ENCODE results near the gene CHST8. TPM values are rescaled to one million over a fixed set of nuclear protein-coding genes. Genes with fewer than 3 reads are reported as not detected.

CHST8 gene
- polyA plus RNA-seq, 3 donors, result not detected

GRCh38 chr19:33668968-33669367, 47.2 kb downstream of the CHST8 start:
- DNase-seq, result no peak
- peaks cover 0 to 2% (median 0%) of the 10 kb centered on the region in 7 donors for H3K9me3 Mint-ChIP-seq
- no peak overlapping the region for H3K4me2 ChIP-seq (replicated peaks; ENCODE audit: extremely low read depth, low read length, poor library complexity, severe bottlenecking)
- 88% methylated on average over 6 of the region's 8 CpGs for WGBS (ENCODE audit: insufficient coverage)
- H3K27me3 Mint-ChIP-seq (ENCODE audit: low read depth in 3 of 3), result peaks cover 2 to 10% (median 2%) of the 10 kb centered on the region in 3 donors
- no peaks in the 10 kb centered on the region for H3K36me3 Mint-ChIP-seq
- H3K4me3 Mint-ChIP-seq, result no peak overlapping the region
- H3K79me2 ChIP-seq (ENCODE audit: insufficient read depth, low read length), result no peaks in the 10 kb centered on the region
- intact Hi-C loops (cut with micrococcal nuclease), result no loop called here
- H3K4me1 ChIP-seq (ENCODE audit: control insufficient read depth in 1 of 2, insufficient read depth in 2 of 2, low read length in 2 of 2), result no peaks in the 10 kb centered on the region
- TF ChIP-seq CTCF (IDR thresholded peaks at IDR 0.05), result no peak
- no peak overlapping the region for H3K27ac ChIP-seq (ENCODE audit: low read depth in 1 of 2, low read length in 2 of 2)
- no peaks in the 10 kb centered on the region for H4K20me1 ChIP-seq (ENCODE audit: insufficient read depth, low read length)
- no peak overlapping the region for H2AFZ ChIP-seq (ENCODE audit: insufficient read depth, low read depth, low read length, poor library complexity, severe bottlenecking)
- H3K4me1 Mint-ChIP-seq, result no peaks in the 10 kb centered on the region
- no peaks in the 10 kb centered on the region for H3K9me3 ChIP-seq (replicated peaks in 1 of 2; ENCODE audit: control insufficient read depth in 1 of 2, insufficient read depth in 1 of 2, low read length in 2 of 2)
- no peaks in the 10 kb centered on the region for H3K36me3 ChIP-seq (replicated peaks in 1 of 2; ENCODE audit: control insufficient read depth in 1 of 2, insufficient read depth in 2 of 2, low read length in 2 of 2)
- no peak overlapping the region for H3K9ac ChIP-seq (ENCODE audit: insufficient read depth, low read length, poor library complexity, severe bottlenecking)
- no peaks in the 10 kb centered on the region for H3K27me3 ChIP-seq (ENCODE audit: control insufficient read depth in 2 of 2, insufficient read depth in 2 of 2, low read length in 2 of 2)
- no peak overlapping the region for H3K4me3 ChIP-seq (replicated peaks in 1 of 3; ENCODE audit: low read depth in 2 of 3, low read length in 3 of 3)
- no peak overlapping the region for H3K27ac Mint-ChIP-seq

- H3K27ac Mint-ChIP-seq, result no peak overlapping the region
- H3K4me1 Mint-ChIP-seq, result no peaks in the 10 kb centered on the region
- no peak for TF ChIP-seq CTCF (IDR thresholded peaks at IDR 0.05)
Measured at GRCh38 chr19:33669376-33669775, 47.6 kb downstream of the CHST8 start.

More at GRCh38 chr19:33669376-33669775, 47.6 kb downstream of the CHST8 start:
- 100% methylated on average over 5 of the region's 5 CpGs for WGBS (ENCODE audit: insufficient coverage)
- Mint-ChIP-seq H3K9me3 (peaks cover 0 to 2% (median 0%) of the 10 kb centered on the region in 7 donors), H3K4me3 (no peak overlapping the region), H3K27me3 (ENCODE audit: low read depth in 3 of 3) (peaks cover 2 to 10% (median 2%) of the 10 kb centered on the region in 3 donors), H3K36me3 (no peaks in the 10 kb centered on the region)
- no peaks in the 10 kb centered on the region for H3K36me3 ChIP-seq (replicated peaks in 1 of 2; ENCODE audit: control insufficient read depth in 1 of 2, insufficient read depth in 2 of 2, low read length in 2 of 2)
- intact Hi-C loops (cut with micrococcal nuclease), result no loop called here
- no peak overlapping the region for H2AFZ ChIP-seq (ENCODE audit: insufficient read depth, low read depth, low read length, poor library complexity, severe bottlenecking)
- no peak overlapping the region for H3K4me2 ChIP-seq (replicated peaks; ENCODE audit: extremely low read depth, low read length, poor library complexity, severe bottlenecking)
- no peak for DNase-seq
- H3K4me3 ChIP-seq (replicated peaks in 1 of 3; ENCODE audit: low read depth in 2 of 3, low read length in 3 of 3), result no peak overlapping the region
- no peak overlapping the region for H3K9ac ChIP-seq (ENCODE audit: insufficient read depth, low read length, poor library complexity, severe bottlenecking)
- no peaks in the 10 kb centered on the region for H3K9me3 ChIP-seq (replicated peaks in 1 of 2; ENCODE audit: control insufficient read depth in 1 of 2, insufficient read depth in 1 of 2, low read length in 2 of 2)
- H3K27ac ChIP-seq (ENCODE audit: low read depth in 1 of 2, low read length in 2 of 2), result no peak overlapping the region
- no peaks in the 10 kb centered on the region for H3K79me2 ChIP-seq (ENCODE audit: insufficient read depth, low read length)
- H3K4me1 ChIP-seq (ENCODE audit: control insufficient read depth in 1 of 2, insufficient read depth in 2 of 2, low read length in 2 of 2), result no peaks in the 10 kb centered on the region
- no peaks in the 10 kb centered on the region for H4K20me1 ChIP-seq (ENCODE audit: insufficient read depth, low read length)
- no peaks in the 10 kb centered on the region for H3K27me3 ChIP-seq (ENCODE audit: control insufficient read depth in 2 of 2, insufficient read depth in 2 of 2, low read length in 2 of 2)

All from CD14-positive monocyte (primary cell).